Lung microvascular endothelial cell (primary cell): ENCODE measurements around the gene LYRM4. TPM values are rescaled to one million over a fixed set of nuclear protein-coding genes. Genes with fewer than 3 reads are reported as not detected.
A peak's percentile ranks its signal among the peaks of the same experiment; 100 is the strongest.

ENCODE experiments used
- DNase-seq, 2 donors: peaks; one replicate each; pipeline versions ENCODE4 v3.0.0 to v3.0.0-alpha.2; 2010; ENCODE audit warnings: low read depth in 2 of 2
- total RNA-seq: library from RNA; depleted of rRNA; stranded (reverse); fragments of >200 nt; gene quantifications from 2 replicates; pipeline ENCODE4 v1.2.1, GENCODE V29; 2014

The LYRM4 gene
- total RNA-seq, 1 donor from 2014 or later: 14.7 TPM

DNA sequence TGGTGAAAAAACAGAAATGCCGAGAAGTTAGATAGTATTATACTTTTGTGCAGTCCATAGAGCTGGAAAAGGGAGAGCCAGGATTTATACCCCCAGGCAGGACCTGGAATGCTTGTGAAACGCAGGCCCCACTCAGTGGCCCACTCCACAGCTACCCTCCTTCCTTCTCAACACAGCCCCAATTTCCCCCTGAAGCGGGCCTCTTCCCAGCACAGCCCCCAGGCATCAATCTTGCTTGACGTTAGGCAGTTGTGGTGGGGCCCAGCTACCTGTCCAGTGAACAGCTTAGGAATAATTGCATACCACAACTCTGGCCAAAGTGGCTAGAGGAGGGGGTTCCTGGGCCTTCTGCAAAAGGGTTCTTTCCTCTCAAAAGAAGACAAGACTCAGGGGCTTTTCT, 114.4 kb downstream of the LYRM4 start:
- DNase-seq: no peak

DNA sequence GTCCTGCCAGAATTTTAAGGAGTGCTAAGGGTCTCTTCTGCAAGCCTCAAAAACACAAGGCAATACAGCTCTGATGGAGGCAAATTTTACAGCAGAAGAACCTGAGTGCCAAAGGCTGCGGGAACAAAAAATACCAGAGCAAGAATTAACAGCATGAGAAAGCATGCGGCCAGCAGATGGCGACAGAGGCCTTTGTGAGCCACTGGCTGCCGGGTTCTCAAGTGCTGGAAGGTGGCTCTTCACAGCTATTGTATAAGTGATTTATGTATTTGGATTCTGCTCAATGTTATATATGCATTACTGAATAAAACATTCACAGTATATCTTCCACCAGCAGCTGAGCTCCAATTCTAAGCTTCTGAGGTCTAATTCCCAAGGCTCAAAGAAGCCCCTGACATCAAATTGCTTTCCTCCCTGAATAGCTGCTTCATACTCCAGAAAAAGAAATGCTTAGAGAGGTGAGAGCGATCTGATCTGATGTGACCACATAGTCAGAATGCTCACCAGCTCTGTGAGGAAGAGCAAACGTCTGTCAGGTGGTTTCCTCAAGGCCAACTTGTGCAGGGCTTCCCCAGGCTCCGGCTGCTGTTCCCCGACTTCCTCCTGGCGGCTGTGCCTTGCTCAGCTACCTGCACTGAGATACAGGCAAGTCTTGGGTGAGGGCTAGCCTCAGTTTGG, 117.0 kb downstream of the LYRM4 start:
- peak; percentile 80 to 88 for DNase-seq

DNA sequence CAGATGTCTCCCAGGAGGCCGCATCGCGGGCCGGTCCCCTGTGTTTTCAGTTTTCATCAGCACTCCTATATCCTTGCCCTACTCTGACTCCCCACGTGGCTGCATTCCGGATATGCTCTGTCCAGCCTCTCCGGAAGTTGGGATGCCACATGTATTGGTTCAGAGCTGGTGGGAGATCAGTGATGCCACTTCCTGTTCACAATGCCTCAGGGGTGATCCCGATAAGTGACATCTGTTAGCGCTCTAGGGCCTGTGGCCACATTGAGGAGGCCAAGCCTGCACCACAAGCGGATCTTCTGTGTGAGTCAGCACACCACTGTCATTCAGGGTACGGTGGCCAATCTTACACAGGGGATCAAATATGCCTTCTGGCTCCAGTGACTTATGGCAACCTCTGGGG, 117.8 kb downstream of the LYRM4 start:
- DNase-seq: no peak

DNA sequence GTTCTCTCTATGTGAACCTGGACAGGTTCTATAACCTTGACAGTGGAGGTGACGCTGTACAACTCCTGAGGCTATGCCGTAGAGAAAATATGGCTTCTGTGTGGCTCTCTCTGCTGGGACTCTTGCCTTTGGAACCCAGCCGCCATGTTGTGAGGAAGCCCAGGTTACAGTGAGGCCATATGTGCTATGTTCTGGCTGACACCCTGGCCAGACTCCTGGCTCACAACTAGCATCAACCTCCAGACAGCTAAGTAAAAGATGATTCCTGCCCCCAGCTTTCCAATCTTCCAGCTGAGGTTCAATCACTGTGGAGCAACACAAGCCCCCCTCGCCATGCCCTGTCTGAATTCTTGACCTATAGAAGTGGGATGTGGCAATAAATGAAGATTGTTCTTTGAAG, 118.6 kb downstream of the LYRM4 start:
- no peak for DNase-seq

DNA sequence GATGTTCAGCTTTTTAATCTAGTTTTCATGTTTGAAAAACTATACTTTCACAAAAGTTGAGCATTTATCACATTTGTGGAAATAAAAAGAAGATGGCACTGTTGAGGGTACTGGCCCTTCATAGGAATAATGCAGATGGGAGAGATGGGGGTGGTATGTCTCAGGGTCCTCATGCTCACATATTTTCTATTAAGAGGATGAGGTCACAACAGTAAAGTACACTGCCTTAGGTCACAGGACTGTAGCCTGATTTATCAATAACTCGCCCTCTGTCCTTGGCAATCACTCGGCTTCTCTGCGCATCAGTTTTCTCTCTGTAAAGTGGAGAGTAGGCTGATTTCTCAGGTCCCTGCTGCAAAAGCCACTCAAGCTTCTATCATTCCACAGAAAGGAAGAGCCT, 119.7 kb downstream of the LYRM4 start:
- no peak for DNase-seq

DNA sequence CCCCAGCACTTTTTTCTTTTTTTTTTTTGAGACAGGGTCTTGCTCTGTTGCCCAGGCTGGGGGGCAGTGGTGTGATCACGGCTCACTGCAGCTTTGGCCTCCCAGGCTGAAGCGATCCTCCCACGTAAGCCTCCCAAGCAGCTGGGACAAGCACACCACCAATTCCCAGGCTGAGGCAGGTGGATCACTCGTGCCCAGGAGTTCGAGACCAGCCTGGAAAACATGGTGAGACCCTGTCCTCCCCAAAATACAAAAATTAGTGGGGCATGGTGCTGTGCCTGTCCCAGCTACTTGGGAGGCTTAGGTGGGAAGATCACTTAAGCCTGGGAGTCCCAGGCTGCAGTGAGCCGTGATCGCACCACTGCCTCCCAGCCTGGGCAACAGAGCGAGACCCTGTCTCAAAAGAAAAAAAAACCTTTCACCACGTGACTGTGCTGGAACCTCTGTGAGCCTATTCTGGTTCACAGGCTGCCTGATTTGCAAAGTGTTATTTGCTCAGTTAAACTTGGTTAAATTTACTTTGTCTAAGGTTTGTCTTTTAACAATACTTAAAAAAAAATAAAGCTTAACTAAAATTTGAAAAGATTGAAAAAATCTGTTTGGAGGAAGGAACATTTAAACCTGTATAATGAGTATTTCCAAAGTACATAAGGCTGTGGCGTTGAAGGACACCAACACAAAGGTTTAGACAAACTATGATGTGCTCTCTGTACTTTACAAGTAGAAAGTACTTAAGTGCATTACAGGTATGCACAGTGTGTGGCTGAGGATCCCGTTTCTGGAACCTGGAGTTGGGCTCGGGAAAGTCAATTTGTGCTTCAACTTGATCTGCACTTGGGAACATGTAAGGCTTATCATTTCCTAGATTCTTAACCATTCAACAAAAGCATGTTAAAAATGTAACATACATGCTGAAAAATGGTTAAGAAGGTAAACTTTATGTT, 120.7 kb downstream of the LYRM4 start:
- DNase-seq: no peak

DNA sequence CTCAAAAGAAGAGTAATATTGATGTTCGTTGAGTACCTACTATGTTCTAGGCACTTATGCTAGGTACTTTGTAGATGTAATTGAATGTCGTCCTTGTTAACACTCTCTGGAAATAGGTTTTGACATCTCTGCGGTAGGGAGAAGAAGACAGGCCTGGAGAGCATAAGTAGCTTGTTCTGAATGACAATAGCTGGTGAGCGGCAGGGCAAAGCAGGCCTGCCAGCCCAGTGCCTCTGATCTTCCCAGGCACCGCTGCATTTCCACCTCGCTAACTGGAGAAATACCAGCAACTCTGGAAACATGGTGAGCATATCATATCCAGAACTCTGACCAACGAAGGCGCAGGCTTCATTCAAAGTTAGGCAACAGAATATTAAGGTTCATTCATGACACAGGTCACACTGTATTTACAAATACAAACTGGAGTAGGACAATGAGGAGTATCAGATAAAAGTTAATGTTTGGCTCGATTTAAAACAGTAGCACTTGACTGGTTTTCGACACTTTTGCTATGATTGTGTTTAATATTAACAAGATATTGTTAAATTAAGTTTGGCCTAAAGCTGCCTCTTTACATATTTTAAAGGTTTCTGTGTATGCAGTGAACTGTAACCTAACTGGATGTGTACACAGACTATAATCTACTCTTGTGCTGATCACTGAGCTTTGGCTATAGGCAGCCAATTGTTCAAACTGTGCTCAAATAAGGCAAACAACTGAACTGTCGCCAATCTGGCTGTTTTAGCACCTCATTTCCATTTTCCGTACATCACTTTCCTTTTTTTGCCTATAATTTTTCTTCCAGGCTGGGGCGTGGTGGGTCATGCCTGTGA, 121.5 kb downstream of the LYRM4 start:
- no peak for DNase-seq

DNA sequence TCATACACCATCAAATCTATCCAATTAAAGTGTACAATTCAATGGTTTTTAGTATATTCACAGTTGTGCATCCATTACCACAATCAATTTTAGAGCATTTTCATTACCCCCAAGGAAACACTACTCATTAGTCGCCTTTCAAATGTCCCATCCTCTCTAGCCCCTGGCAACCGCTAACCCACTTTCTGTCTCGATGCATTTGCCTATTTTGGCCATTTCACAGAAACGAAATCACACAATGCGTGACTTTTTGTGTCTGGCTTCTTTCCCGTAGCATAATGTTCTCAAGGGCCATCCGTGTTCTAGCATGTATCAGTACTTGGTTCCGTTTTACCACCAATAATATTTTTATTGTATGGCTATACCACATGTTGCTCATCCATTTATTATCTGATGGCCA, 123.9 kb downstream of the LYRM4 start:
- no peak for DNase-seq

DNA sequence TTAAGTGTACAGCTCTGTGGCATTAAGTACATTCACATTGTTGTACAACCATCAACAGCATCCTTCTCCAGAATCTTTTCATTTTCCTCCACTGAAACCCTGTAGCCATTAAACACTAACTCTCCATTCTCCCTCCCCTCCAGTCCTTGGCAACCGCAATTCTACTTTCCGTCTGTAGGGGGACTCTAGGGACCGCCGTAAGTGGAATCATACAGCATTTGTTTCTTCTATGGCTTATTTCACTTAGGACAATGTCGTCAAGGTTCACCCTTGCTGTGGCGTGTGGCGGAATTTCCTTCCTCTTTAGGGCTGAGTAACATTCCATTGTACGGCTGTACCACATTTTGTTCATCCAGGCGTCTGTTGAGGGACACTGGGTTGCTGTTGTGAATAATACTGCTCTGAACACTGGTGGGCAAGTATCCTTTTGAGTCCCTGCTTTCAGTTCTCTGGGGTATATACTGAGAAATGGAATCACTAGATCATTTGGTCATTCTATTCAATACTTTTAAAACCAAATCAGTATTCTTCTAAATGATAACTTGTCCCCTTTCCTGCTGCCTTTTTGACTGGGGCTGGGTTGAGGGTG, 124.9 kb downstream of the LYRM4 start:
- DNase-seq: peak; percentile 69 to 75

DNA sequence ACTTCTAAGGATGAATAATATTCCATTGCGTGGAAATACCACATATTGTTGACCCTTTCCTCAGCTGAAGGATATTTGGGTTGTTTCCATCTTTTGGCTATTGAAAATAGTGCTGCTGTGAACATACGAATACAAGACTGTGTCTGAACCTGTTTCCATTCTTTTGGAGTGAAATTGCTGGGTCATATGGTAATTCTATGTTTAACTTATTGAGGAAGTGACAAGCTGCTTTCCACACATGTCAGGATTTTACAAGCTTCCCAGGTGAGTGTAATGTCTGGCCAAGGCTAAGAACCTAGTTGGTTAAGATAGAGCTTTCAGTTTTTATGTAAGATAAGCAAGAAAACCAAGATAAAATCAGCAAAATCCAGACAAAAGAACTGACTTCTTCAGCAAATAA, 126.8 kb downstream of the LYRM4 start:
- DNase-seq: no peak

DNA sequence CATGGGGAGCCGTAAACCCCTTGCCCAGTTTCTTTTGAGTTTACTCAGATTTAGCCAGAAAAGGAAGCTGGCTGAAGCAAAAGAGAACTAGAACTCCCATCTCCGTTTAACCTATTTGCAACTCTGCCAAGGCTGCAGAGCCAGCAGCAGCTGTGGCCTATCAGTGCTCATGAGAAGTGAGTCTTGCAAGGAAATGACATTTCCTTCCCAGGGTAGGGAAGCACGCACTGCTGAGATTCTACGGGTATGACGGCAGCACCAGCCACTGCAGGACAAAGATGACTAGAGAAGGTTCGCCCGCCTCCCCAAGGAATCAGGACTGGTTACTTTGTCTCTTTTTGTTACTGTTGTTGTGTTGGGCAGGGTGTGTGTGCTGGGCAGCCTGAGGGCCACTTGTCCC, 128.0 kb downstream of the LYRM4 start:
- DNase-seq: peak in 1 of 2 donors; percentile 97

DNA sequence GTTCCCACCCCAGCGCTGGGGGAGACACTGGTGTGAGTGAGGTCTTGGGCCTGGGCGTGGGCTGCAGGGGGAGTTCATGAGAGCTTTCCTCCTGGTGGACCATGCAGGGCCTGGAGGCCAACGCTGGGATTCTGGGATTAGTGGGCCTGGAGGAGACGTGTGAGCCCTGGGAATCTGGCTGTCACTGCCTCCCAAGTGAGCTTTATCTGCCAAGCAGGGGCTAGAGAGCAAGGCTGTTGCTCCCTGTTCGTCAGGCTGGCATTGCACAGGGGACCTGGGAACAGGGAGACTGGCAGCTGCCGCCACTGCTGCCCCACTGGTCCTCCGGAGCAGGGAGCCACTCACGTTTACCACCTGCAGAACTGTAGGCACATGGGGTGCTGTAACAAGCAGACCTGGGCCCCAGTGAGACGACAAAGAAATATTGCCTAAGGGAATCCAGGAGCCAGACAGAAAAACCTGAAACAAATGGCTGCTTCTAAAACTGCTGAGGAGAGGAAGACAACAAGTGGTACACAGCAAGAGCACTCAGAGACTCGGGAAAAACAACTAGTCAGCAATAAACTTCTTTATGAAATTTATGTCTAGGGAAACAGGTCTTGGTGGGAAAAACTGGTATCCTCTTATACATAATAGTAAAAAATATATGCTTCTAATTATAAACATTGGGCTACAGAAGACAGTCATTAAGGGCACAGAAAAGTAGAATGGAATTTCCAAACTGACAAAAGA, 130.4 kb downstream of the LYRM4 start:
- DNase-seq: no peak

DNA sequence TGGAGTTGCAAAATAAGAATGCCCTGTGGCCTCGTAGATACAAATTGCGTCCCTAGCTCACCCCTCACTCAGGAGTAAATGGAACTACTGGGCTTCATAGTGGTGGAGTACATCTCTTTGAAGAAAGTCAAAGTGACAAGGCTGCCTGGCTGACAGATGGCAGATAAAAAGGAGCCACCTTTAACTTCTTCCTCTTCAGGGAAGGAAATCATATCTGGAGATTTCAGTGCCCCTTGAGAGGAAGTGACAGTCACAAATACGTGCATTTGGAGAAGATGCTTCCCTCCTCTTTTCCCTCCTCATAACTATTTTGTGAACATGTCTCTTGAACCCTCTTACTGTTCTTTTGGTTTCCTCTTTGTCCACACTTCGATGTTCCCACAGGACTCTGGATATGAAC, 132.4 kb downstream of the LYRM4 start:
- DNase-seq: no peak

DNA sequence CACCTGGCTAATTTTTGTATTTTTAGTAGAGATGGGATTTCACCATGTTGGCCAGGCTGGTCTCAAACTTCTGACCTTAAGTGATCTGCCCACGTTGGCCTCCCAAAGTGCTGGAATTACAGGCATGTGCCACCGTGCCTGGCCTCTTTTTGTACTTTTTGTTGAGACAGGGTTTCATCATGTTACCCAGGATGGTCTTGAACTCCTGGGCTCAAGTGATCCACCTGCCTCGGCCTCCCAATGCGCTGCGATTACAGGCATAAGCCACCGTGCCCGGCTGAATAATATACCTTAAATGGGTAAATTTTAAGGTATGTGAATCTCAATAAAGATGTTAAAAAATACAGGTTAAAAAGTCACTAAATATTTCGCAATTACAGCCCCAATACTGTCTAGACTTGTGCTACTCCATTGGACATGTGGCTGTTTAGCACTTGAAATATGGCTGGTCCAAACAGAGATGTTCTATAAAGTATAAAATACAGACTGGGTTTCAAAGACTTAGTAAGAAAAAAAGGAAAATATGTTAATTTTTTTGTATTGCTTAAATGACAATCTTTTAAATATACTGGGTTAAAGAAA, 133.6 kb downstream of the LYRM4 start:
- no peak for DNase-seq

DNA sequence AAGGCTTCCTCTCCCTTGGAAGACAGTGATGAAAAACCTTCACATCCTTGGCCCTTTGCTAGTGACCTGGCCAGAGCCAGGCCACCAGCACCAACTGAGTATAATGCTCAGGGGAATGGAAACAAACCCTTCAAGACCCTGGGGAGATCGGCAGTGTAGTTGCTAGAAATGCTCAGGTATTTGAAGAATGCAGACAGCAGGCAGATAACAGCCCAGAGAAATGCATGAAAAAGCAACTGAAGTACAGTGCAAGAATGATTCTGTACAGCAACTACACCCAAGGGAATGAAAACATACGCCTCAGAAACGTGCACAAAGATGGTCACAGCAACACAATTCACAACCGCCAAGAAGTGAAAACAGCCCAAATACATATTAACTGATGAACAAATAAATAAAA, 134.5 kb downstream of the LYRM4 start:
- DNase-seq: no peak

DNA sequence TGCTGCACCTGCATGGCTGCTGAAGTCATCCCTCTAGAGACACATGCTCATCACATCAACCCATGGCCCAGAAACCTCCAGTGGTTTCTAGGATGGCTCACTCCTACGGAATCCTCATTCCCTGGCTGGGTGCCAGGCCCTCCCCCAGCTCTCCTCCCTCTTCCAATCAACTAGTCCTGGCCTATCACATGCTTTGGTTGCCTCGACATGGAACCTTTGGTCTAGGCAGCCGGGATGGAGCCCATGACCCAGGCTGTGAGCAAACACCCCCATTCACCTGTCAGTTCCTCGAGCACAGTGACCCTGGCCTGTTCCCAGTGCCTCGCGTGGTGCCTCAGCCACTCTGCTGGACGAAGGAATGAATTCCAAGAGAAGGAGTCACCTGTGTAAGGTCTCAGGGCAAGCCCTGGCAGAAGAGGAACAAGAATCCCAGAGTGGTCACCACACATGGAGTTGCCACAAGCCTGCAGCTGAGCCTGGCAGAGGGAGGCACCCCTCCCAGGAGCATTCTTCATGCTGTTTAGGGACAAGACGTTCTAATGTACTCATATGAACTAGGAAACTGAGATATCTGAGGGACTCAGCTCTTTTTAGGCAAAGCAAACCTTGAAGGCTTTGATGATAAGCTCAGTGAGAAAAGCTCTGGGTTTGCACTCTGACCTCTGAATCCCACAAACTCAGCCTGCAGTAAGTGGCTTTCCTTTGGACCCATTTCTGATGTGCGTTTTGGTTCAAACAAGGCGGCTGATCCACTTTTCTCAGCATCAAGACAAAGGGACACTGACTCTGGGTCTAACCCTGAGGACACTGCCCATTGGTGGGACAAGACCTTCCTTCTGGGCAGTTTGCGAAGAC, 135.4 kb downstream of the LYRM4 start:
- DNase-seq: peak in 1 of 2 donors; percentile 28

DNA sequence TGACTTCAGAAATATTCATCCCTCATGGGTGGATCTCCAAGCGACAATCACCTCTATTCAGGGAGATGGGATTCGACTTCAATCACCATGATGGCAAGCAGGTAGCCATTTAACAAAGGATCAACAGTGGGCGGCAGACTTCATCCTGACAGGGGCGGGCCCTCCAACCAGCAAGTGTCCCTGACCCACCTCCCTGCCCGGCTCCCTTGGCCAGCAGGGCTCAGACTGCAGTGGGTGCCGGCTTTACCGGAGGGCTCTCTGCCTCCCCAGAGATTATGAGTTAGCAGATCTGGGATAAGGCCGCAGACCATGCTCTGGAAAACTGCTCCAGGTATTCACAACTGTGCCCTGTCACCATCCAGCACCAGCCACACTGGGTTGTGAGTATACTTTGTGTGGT, 136.2 kb downstream of the LYRM4 start:
- no peak for DNase-seq

DNA sequence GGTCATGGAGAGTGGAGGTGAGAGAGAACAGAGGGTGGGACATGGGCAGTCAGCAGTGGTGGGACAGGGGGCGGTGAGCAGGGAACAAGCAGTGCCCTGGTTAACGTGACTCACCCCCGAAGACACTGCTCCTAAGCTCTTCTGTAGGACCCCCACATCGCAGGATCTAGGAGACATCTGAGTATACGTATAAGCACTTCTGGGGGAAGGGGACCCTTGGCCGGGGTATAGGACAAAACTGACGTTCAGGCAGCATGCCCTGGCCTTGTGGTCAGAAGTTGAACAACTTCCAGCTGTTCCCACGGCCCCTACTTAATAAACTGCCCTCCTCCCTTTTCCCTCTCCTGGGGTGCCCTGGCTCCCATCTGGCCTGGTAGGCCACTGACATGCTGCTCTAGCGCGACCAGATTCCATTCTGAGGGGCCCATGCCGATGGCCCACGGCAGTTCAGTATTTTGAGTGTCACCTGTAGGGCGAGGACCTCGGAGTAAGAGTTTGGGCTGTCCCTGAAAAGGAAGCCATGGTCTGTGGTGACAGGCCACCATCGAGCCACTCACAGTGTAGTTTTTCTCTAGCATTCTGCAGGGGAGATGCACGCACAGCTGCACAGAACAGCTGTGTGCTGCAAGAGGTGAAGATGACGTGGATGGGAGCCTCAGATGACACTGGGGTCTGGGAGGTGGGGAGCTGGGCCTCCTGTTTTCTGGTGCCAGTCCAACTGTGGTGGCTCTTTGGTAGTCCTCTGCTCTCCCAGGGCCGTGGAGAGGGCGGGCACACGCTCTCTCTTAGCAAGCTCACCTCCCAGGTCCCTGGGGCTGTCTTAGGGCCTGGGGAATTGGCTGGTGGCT, 137.2 kb downstream of the LYRM4 start:
- DNase-seq: no peak
